HCT116 (cell line): ENCODE measurements around the gene STX12. TPM values are rescaled to one million over a fixed set of nuclear protein-coding genes. Genes with fewer than 3 reads are reported as not detected.

Experiments used
- ATAC-seq: fragments of 200-7000 bp; cut with Tn5 transposase; 2 replicates; pipeline ENCODE4 v1.9.1; 2020; ENCODE audit warnings: mild to moderate bottlenecking, moderate library complexity
- BruUV-seq: library from RNA; stranded (reverse); fragments of 400-500 nt; replicated peaks from 2 replicates; lab custom pipeline; 2021; lab: Mats Ljungman, UMichigan
- CTCF ChIA-PET: fragments of 300-600 bp; sonication (Branson Sonifier 250); formaldehyde crosslinking; loops from one replicate; lab custom pipeline; 2021; ENCODE audit warnings: antibody characterized with exemption; lab: Charles Lee
- POLR2A ChIA-PET: fragments of 300-600, 350-600 bp; sonication (Branson Sonifier 250); formaldehyde crosslinking; loops from one replicate; lab custom pipeline; 2021; ENCODE audit warnings: antibody characterized with exemption; lab: Charles Lee
- RAD21 ChIA-PET, 2 experiments: fragments of 300-600 bp; sonication (Branson Sonifier 250); formaldehyde crosslinking; loops; one replicate each; lab custom pipeline; 2023; ENCODE audit warnings: low total read pairs in 2 of 2; ENCODE audit not compliant: uncharacterized antibody in 2 of 2, unreplicated experiment in 2 of 2, low non-redundant PET in 1 of 2; lab: Charles Lee
- DNase-seq: peaks from one replicate; pipeline ENCODE4 v3.0.0-alpha.2; 2010; ENCODE audit warnings: low read depth, low spot score
- H2AFZ ChIP-seq: fragments of 200-600 bp; shearing (Covaris generic), sonication (generic); 2 replicates; pipeline ENCODE4 v1.6.1; 2017; ENCODE audit warnings: low read depth, mixed run types, mixed read lengths, antibody characterized with exemption, low read length; ENCODE audit not compliant: poor library complexity, severe bottlenecking
- H3K27ac ChIP-seq: 2 replicates; pipeline ENCODE4 v1.5.1; 2012; ENCODE audit warnings: low read depth, low read length
- H3K27me3 ChIP-seq: fragments of 200-600 bp; sonication (generic); 2 replicates; pipeline ENCODE4 v1.6.1; 2016; ENCODE audit warnings: mixed run types, low read length, mixed read lengths; ENCODE audit not compliant: insufficient read depth
- H3K36me3 ChIP-seq, 2 experiments: fragments of 200-500 bp in 1 of 2; fragments of 200-600 bp in 1 of 2; sonication (Bioruptor generic) in 1 of 2; sonication (generic) in 1 of 2; 2 replicates each; pipeline versions ENCODE4 v1.5.1 to v1.6.1; 2014 to 2016; ENCODE audit warnings: low read length in 2 of 2, inconsistent platforms in 1 of 2, mixed read lengths in 1 of 2, mixed run types in 1 of 2; ENCODE audit not compliant: insufficient read depth in 2 of 2, control insufficient read depth in 1 of 2
- H3K4me1 ChIP-seq, 2 experiments: fragments of 200-600 bp in 1 of 2; sonication (generic) in 1 of 2; 2 replicates each; pipeline versions ENCODE4 v1.5.1 to v1.6.1; 2012 to 2017; ENCODE audit warnings: low read length in 2 of 2, inconsistent platforms in 1 of 2, mild to moderate bottlenecking in 1 of 2, mixed read lengths in 1 of 2, mixed run types in 1 of 2, moderate library complexity in 1 of 2; ENCODE audit not compliant: insufficient read depth in 2 of 2, control insufficient read depth in 1 of 2
- H3K4me2 ChIP-seq: fragments of 200-600 bp; sonication (generic); 2 replicates; pipeline ENCODE4 v1.6.1; 2017; ENCODE audit warnings: mixed run types, low read length, mixed read lengths
- H3K4me3 ChIP-seq, 2 experiments: fragments of 200-600 bp in 1 of 2; sonication (generic) in 1 of 2; replicated peaks in 1 of 2; 2 replicates each; pipeline ENCODE4 v1.5.1; 2011 to 2016; ENCODE audit warnings: low read length in 2 of 2, control low read depth in 1 of 2, low read depth in 1 of 2, mild to moderate bottlenecking in 1 of 2, mixed read lengths in 1 of 2, mixed run types in 1 of 2
- H3K79me2 ChIP-seq: fragments of 200-600 bp; sonication (generic); 2 replicates; pipeline ENCODE4 v1.6.1; 2017; ENCODE audit warnings: mild to moderate bottlenecking, mixed run types, low read length, moderate library complexity, mixed read lengths; ENCODE audit not compliant: insufficient read depth
- H3K9ac ChIP-seq: fragments of 200-600 bp; sonication (generic); 2 replicates; pipeline ENCODE4 v1.6.1; 2016; ENCODE audit warnings: low read length, mixed read lengths
- H3K9me2 ChIP-seq: fragments of 200-600 bp; sonication (generic), shearing (Covaris generic); 2 replicates; pipeline ENCODE4 v1.6.1; 2017; ENCODE audit warnings: mixed run types, mild to moderate bottlenecking, moderate library complexity; ENCODE audit not compliant: insufficient read depth
- H3K9me3 ChIP-seq, 2 experiments: fragments of 200-500 bp in 1 of 2; fragments of 200-600 bp in 1 of 2; sonication (Bioruptor generic) in 1 of 2; sonication (generic) in 1 of 2; 2 replicates each; pipeline ENCODE4 v1.6.1; 2014 to 2017; ENCODE audit warnings: low read length in 2 of 2, mixed read lengths in 2 of 2, inconsistent platforms in 1 of 2, low read depth in 1 of 2, mild to moderate bottlenecking in 1 of 2, mixed run types in 1 of 2, moderate library complexity in 1 of 2; ENCODE audit not compliant: control insufficient read depth in 1 of 2, insufficient read depth in 1 of 2
- H4K20me1 ChIP-seq: fragments of 200-600 bp; sonication (generic), shearing (Covaris generic); 2 replicates; pipeline ENCODE4 v1.6.1; 2017; ENCODE audit warnings: mixed run types, mild to moderate bottlenecking, moderate library complexity; ENCODE audit not compliant: insufficient read depth
- CBX3 ChIP-seq: IDR thresholded peaks from 2 replicates; pipeline ENCODE4 v1.6.1; 2012; ENCODE audit warnings: low read depth
- CEBPB ChIP-seq: IDR thresholded peaks from 2 replicates; pipeline ENCODE4 v1.6.1; 2012; ENCODE audit warnings: low read depth
- EZH2 ChIP-seq: fragments of 200-600 bp; sonication (generic); IDR thresholded peaks from 2 replicates; pipeline ENCODE4 v1.6.1; 2017; ENCODE audit warnings: antibody characterized with exemption, mixed run types
- EZH2phosphoT487 ChIP-seq: fragments of 200-600 bp; IDR thresholded peaks from 2 replicates; pipeline ENCODE4 v1.6.1; 2018; ENCODE audit warnings: antibody characterized with exemption, borderline replicate concordance
- FOSL1 ChIP-seq: IDR thresholded peaks from 2 replicates; pipeline ENCODE4 v1.6.1; 2012; ENCODE audit warnings: low read depth
- JUND ChIP-seq: IDR thresholded peaks from 2 replicates; pipeline ENCODE4 v1.6.1; 2012
- POLR2A ChIP-seq: IDR thresholded peaks from 2 replicates; pipeline ENCODE4 v1.7.0; 2011; ENCODE audit warnings: borderline replicate concordance; ENCODE audit not compliant: insufficient read depth, insufficient read length; ENCODE audit errors: extremely low read depth
- POLR2AphosphoS5 ChIP-seq: IDR thresholded peaks from 2 replicates; pipeline ENCODE4 v1.6.1; 2011; ENCODE audit warnings: mild to moderate bottlenecking, low read depth, low read length, moderate library complexity
- RAD21 ChIP-seq: IDR thresholded peaks from 2 replicates; pipeline ENCODE4 v1.6.1; 2012; ENCODE audit warnings: low read depth, mild to moderate bottlenecking
- REST ChIP-seq: IDR thresholded peaks from 2 replicates; pipeline ENCODE4 v1.6.1; 2012; ENCODE audit warnings: low read depth
- SIN3A ChIP-seq: IDR thresholded peaks from 2 replicates; pipeline ENCODE4 v1.6.1; 2012; ENCODE audit warnings: low read depth
- SP1 ChIP-seq: IDR thresholded peaks from 2 replicates; pipeline ENCODE4 v1.6.1; 2012; ENCODE audit warnings: low read depth
- SRF ChIP-seq: IDR thresholded peaks from 2 replicates; pipeline ENCODE4 v1.6.1; 2012; ENCODE audit warnings: low read depth
- TCF7L2 ChIP-seq: IDR thresholded peaks from 2 replicates; pipeline ENCODE4 v1.7.0; 2011; ENCODE audit warnings: borderline replicate concordance, inconsistent platforms; ENCODE audit not compliant: insufficient read depth, insufficient read length; ENCODE audit errors: extremely low read depth
- YY1 ChIP-seq: IDR thresholded peaks from 2 replicates; pipeline ENCODE4 v1.6.1; 2011; ENCODE audit warnings: low read length, low read depth, moderate library complexity, mild to moderate bottlenecking; ENCODE audit not compliant: insufficient replicate concordance; ENCODE audit errors: extremely low read depth
- ZFX ChIP-seq: fragments of 450-650 bp; IDR thresholded peaks from 2 replicates; pipeline ENCODE4 v1.6.1; 2017
- ZNF274 ChIP-seq: fragments of 200-500 bp; sonication (Bioruptor generic); IDR thresholded peaks from 2 replicates; pipeline ENCODE4 v1.6.1; 2014; ENCODE audit warnings: mild to moderate bottlenecking, low read depth, low read length, inconsistent platforms
- intact Hi-C: fragments of 100-400 bp; cut with micrococcal nuclease; formaldehyde crosslinking; loops from 2 replicates; pipeline ENCODE4 v1.10.0; 2022
- total RNA-seq: library from RNA; stranded (reverse); gene quantifications from one replicate; pipeline ENCODE4 v1.2.1, GENCODE V29; 2021; ENCODE audit not compliant: unreplicated experiment

The STX12 gene
- total RNA-seq, 1 experiment from 2014 or later: 27.6 TPM

DNA sequence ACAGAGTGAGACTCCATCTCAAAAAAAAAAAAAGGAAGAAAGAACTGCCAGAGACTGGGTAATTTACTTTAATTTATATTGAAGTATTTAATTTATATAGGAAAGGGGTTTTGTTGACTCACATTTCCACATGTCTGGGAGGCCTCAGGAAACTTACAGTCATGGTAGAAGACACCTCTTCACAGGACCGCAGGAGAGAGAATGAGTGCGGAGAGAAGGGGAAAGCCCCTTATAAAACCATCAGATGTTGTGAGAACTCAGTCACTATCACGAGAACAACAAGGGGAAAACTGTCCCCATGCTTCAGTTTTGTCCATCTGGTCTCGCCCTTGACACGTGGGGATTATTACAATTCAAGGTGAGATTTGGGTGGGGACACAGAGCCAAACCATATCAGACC, 31.8 kb downstream of the STX12 start:
- no peaks in the 10 kb centered on the region for H3K27me3 ChIP-seq
- TF ChIP-seq SRF: no peak
- TF ChIP-seq EZH2: no peak
- TF ChIP-seq RAD21: no peak
- no peak for TF ChIP-seq TCF7L2
- TF ChIP-seq POLR2A: no peak
- no peak for TF ChIP-seq JUND
- no peak for TF ChIP-seq REST
- no peak for TF ChIP-seq CBX3
- TF ChIP-seq FOSL1: no peak
- no peak for TF ChIP-seq POLR2AphosphoS5
- no peak for TF ChIP-seq CEBPB
- no peak for TF ChIP-seq EZH2phosphoT487
- no peak for TF ChIP-seq SP1
- TF ChIP-seq ZNF274: no peak
- no peak for TF ChIP-seq ZFX
- TF ChIP-seq SIN3A: no peak
- TF ChIP-seq YY1: no peak
- TF ChIP-seq, all 23 proteins: peak for 0
- Histone ChIP-seq H3K9me2 (no peaks in the 10 kb centered on the region), H4K20me1 (no peaks in the 10 kb centered on the region), H3K36me3 (peaks cover 0 to 16% of the 10 kb centered on the region in 2 experiments; a peak in 2 of 4 replicates), H3K4me2 (no peak overlapping the region), H3K4me1 (no peaks in the 10 kb centered on the region), H3K27ac (no peak overlapping the region), H2AFZ (no peak overlapping the region), H3K9ac (no peak overlapping the region), H3K9me3 (no peaks in the 10 kb centered on the region), H3K79me2 (no peaks in the 10 kb centered on the region), H3K4me3 (no peak overlapping the region)
- DNase-seq (no peak), ATAC-seq (no peak)
- ChIA-PET CTCF (no interaction called here), POLR2A (no interaction called here), RAD21 (no interaction called here)
- intact Hi-C loops: no loop called here
- BruUV-seq: no TSS peak
